C4-2B (cell line): ENCODE data around the gene NCKAP5L.

Experiments
- H3K27ac ChIP-seq: fragments of 450-650 bp; 2 replicates; pipeline ENCODE4 v1.5.1; 2017
- ZFX ChIP-seq: fragments of 450-650 bp; IDR thresholded peaks from 2 replicates; pipeline ENCODE4 v1.6.1; 2017
- TF ChIP-seq, protein P1 (sequence below): fragments of 450-650 bp; conservative IDR thresholded peaks from 2 replicates; pipeline ENCODE4 v1.5.1; 2017; ENCODE audit warnings: mild to moderate bottlenecking

NCKAP5L gene

DNA sequence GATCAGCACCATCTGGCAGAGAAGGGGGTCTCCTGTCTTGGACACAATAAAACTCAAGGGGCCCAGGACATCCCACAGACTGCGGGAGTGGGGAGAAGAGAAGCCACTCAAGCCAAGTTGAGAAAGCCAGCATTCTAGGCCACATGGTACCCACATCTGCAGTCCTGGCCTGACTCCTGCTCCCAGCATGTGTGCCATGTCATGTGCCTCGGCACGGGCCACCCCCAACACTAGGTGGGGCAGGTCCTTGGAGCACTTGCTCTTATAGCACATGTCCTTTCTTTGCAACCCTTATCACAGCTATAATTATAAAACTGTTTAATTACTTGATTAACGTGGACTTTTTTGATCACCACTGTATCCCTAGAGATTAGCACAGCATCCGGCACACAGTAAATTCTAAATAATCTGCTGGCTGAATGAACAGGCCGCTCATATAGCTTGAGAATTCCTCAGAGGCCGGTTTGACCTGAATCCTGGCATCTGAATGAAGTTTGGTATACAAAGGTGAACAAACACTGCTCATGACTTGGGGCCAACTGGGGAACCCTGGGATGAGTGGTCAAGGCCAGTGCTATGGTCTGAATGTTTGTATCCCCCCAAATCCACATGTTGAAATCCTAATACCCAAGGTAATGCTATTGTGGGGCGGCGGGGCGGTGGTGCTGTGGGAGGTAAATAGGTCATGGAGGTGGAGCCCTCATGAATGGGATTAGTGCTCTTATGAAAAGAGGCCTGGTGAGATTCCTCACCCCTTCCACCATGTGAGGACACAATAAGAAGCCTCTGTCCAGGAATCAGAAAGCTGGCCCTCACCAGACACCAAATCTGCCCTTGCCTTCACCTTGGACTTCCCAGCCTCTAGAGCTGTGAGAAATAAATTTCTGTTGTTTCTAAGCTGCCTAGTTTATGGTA lies 6.6 kb downstream of the NCKAP5L start:
- TF ChIP-seq, protein P1, sequence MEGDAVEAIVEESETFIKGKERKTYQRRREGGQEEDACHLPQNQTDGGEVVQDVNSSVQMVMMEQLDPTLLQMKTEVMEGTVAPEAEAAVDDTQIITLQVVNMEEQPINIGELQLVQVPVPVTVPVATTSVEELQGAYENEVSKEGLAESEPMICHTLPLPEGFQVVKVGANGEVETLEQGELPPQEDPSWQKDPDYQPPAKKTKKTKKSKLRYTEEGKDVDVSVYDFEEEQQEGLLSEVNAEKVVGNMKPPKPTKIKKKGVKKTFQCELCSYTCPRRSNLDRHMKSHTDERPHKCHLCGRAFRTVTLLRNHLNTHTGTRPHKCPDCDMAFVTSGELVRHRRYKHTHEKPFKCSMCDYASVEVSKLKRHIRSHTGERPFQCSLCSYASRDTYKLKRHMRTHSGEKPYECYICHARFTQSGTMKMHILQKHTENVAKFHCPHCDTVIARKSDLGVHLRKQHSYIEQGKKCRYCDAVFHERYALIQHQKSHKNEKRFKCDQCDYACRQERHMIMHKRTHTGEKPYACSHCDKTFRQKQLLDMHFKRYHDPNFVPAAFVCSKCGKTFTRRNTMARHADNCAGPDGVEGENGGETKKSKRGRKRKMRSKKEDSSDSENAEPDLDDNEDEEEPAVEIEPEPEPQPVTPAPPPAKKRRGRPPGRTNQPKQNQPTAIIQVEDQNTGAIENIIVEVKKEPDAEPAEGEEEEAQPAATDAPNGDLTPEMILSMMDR = no peak
- no peak for TF ChIP-seq ZFX
- H3K27ac ChIP-seq = no peak overlapping the region

DNA sequence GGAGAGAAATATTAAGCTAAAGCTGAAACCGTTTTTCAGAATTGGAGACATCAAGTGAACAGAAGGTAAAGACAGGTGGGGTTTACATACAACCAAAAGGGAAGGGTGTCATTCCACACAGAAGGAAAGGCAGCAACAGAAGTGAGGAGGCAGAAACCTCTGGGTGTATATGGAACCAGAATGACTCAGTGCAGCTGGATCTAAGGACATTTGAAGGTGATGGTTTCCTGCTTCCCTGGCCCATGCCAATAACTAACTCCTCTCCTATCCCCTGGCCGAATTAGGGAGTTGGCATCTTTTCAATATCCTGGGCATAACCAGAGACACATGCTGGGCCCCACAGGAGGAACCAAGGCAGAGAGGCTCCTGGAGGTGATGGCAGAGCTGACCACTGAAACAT lies 8.4 kb downstream of the NCKAP5L start:
- TF ChIP-seq, protein P1 = no peak
- no peak for TF ChIP-seq ZFX
- no peak overlapping the region for H3K27ac ChIP-seq

DNA sequence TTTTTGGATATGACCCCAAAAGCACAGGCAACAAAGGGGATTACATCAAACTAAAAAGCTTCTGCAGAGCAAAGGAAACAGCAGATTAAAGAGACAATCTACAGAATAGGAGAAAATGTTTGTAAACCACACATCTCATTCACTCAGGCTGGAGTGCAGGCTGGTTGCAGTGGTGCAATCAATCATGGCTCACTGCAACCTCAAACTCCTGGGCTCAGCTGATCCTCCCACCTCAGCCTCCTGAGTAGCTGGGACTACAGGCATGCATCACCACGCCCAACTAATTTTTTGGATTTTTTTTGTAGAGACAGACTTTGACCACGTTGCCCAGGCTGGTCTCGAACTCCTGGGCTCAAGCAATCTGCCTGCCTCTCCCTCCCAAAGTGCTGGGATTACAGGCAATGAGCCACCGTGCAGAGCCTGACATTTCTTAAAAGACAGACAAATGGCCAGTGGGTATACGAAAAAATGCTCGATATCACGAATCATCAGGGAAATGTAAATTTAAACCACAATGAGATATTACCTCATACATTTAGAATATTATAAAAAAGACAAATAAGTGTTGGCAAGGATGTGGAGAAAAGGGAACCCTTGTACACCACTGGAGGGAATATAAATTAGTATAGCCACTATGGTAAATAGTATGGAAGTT lies 9.8 kb downstream of the NCKAP5L start:
- TF ChIP-seq ZFX = no peak
- TF ChIP-seq, protein P1 = no peak
- H3K27ac ChIP-seq = no peak overlapping the region

DNA sequence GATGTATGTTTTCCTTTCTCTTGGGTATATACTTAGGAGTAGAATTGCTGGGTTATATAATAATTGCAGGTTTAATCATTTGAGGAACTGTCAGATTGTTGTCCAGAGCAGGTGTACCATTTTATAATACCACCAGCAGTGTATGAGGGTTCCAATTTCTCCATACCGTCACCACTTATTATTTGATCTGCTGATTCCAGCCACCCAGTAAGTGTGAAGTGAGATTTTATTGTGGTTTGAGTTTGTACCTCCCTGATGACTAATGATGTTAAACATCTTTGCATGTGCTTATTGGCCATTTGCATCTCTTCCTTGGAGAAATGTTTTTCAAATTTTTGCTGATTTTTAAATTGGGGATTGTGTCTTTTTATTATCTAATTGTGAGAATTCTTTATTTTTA lies 15.1 kb downstream of the NCKAP5L start:
- no peak overlapping the region for H3K27ac ChIP-seq

DNA sequence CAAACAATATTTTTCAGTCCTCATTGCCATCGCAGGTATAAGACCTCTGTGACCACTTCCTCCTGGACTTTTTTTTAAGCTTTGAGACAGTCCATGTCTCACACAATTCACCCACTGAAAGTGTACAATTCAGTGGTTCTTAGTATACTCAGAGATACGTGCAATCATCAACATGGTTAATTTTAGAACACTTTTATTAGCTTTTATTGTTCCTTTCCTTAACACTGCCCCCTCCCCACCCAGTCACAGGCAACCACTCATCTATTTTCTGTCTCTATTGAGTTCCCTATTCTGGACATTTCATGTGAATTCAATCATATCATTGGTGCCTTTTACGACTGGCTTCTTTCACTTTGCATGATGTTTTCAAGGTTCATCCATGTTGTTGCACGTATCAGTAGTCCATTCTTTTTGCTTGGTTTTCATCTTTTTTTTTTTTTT lies 16.2 kb downstream of the NCKAP5L start:
- TF ChIP-seq, protein P1 = no peak
- TF ChIP-seq ZFX = no peak
- no peak overlapping the region for H3K27ac ChIP-seq

More for the DNA sequence above, 15.1 kb downstream of the NCKAP5L start:
- TF ChIP-seq, protein P1 = no peak
- TF ChIP-seq ZFX = no peak

DNA sequence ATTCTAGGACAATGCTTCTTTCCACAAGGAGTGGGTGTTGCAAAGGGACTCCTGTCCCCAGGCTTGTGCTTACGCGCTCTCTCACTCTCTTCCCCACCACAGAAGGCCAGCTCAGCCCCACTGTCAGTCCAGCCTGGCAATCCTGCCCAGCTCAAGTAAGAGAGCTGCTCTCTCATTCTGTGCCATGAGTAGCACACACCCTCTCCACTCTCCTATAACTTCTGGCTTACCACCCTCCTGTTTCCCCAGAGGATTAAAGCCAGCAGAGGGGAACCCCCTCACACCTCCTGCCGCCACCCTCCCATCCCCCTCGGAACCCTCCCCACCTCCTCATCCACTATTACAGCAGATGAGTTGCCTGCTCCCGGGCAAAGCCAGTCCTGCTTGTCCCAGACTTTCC lies 17.1 kb downstream of the NCKAP5L start:
- TF ChIP-seq ZFX = no peak
- TF ChIP-seq, protein P1 = no peak
- H3K27ac ChIP-seq = no peak overlapping the region

DNA sequence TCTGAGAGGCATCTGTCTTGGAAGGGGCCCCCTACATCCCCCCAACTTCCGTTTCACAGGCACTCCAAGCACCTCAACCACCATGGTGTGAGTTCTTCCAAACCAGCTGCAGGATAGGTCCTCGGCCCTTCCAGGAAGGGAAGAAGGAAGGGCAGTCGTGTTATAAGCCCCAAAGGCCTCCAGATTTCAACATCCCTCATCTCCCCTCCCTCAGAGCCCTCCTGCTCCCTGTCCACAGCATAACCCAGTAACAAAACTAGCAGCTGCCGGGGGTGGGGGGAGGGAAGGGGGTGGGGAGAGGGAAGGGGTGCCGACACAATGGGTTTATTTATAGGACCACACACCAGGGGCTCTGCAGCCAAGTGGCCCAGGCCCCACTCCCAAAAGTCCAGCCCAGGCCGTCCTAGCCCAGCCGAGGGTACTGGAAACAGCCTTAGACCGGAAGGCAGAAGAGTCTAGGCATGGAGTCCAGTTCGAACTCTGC lies 18.3 kb downstream of the NCKAP5L start:
- no peak for TF ChIP-seq ZFX
- TF ChIP-seq, protein P1 = no peak
- no peak overlapping the region for H3K27ac ChIP-seq
